MCF 10A (cell line): ENCODE data around the gene TMEM187. TPM values are rescaled to one million over a fixed set of nuclear protein-coding genes. Genes with fewer than 3 reads are reported as not detected.

Experiments used
- BruUV-seq: library from RNA; stranded (reverse); fragments of 400-500 nt; replicated peaks from 2 replicates; lab custom pipeline; 2021; lab: Mats Ljungman, UMichigan
- CTCF ChIA-PET: fragments of 300-600 bp; sonication (Branson Sonifier 250); formaldehyde crosslinking; extraction: SDS; loops from one replicate; lab custom pipeline; 2021; ENCODE audit warnings: antibody characterized with exemption, inconsistent platforms; lab: Yijun Ruan, JAX
- POLR2A ChIA-PET: fragments of 300-600, 350-650 bp; sonication (Branson Sonifier 250); formaldehyde crosslinking; extraction: SDS; loops from one replicate; lab custom pipeline; 2020; ENCODE audit warnings: antibody characterized with exemption, inconsistent platforms; lab: Yijun Ruan, JAX
- DNase-seq: peaks from one replicate; pipeline ENCODE4 v3.0.0-alpha.2; 2018; ENCODE audit not compliant: unreplicated experiment
- H3K27ac Mint-ChIP-seq: one replicate; pipeline ENCODE4 v1.8.0; 2022; ENCODE audit warnings: mild to moderate bottlenecking, low read depth, mixed read lengths; ENCODE audit not compliant: unreplicated experiment
- H3K27me3 Mint-ChIP-seq: one replicate; pipeline ENCODE4 v1.8.0; 2022; ENCODE audit warnings: mixed read lengths; ENCODE audit not compliant: insufficient read depth, unreplicated experiment
- H3K36me3 Mint-ChIP-seq: one replicate; pipeline ENCODE4 v1.8.0; 2022; ENCODE audit warnings: mild to moderate bottlenecking, moderate library complexity, mixed read lengths; ENCODE audit not compliant: insufficient read depth, unreplicated experiment
- H3K4me1 Mint-ChIP-seq: one replicate; pipeline ENCODE4 v1.8.0; 2022; ENCODE audit warnings: mixed read lengths; ENCODE audit not compliant: insufficient read depth, unreplicated experiment
- H3K4me3 Mint-ChIP-seq: one replicate; pipeline ENCODE4 v1.8.0; 2022; ENCODE audit warnings: mild to moderate bottlenecking, moderate library complexity, mixed read lengths; ENCODE audit not compliant: unreplicated experiment
- H3K9me3 Mint-ChIP-seq: one replicate; pipeline ENCODE4 v1.8.0; 2022; ENCODE audit warnings: mixed read lengths; ENCODE audit not compliant: unreplicated experiment
- intact Hi-C: fragments of 100-400 bp; cut with micrococcal nuclease; formaldehyde crosslinking; loops from 2 replicates; pipeline ENCODE4 v1.14.1; 2022
- total RNA-seq: library from RNA; stranded (reverse); gene quantifications from 2 replicates; pipeline ENCODE4 v1.2.3, GENCODE V29; 2022
- TF ChIP-seq, protein P1 (sequence below): fragments of 200-600 bp; IDR thresholded peaks from one replicate; pipeline ENCODE4 v1.8.0; 2022; ENCODE audit warnings: antibody characterized with exemption, mild to moderate bottlenecking; ENCODE audit not compliant: unreplicated experiment

TMEM187 gene
- total RNA-seq, 1 experiment from 2014 or later: 9.3 TPM

DNA sequence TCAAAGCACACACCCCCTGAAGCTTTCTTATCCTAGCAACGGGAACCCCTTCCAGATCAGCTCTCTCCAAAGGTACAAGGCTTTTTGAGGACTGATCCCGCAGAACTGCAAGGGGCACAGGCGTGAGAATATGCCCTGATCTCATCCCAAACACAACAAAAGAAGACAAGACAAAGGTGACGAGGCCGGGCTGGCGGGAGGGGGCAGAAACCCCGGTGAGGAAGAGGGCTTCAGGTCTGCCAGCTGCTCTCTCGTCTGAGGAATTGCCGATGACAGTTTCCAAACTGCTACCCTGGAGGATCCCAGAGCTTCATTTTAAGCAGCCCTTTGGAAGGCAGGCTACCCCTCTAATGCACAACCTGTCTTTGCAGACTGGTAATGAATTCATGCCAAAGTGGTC is 4.3 kb upstream of the TMEM187 start:
- CTCF ChIA-PET: interaction anchor here (0.6 to 5.2 kb wide), 6 partner anchors 16 to 1012 kb away, joined by 3 to 50 read pairs (median 4); partner anchors contain the start of gene RENBP
- Mint-ChIP-seq H3K4me1 (peaks cover 21% of the 10 kb centered on the region), H3K27ac (no peak overlapping the region), H3K27me3 (no peaks in the 10 kb centered on the region), H3K4me3 (peak overlapping the region; percentile 5), H3K9me3 (no peaks in the 10 kb centered on the region), H3K36me3 (peaks cover 17% of the 10 kb centered on the region)
- POLR2A ChIA-PET: interaction anchor here (0.6 to 1.5 kb wide), 4 partner anchors 23 to 81 kb away, joined by 3 to 5 read pairs (median 4); no protein-coding TSS in a partner anchor
- BruUV-seq: no TSS peak
- TF ChIP-seq, protein P1, sequence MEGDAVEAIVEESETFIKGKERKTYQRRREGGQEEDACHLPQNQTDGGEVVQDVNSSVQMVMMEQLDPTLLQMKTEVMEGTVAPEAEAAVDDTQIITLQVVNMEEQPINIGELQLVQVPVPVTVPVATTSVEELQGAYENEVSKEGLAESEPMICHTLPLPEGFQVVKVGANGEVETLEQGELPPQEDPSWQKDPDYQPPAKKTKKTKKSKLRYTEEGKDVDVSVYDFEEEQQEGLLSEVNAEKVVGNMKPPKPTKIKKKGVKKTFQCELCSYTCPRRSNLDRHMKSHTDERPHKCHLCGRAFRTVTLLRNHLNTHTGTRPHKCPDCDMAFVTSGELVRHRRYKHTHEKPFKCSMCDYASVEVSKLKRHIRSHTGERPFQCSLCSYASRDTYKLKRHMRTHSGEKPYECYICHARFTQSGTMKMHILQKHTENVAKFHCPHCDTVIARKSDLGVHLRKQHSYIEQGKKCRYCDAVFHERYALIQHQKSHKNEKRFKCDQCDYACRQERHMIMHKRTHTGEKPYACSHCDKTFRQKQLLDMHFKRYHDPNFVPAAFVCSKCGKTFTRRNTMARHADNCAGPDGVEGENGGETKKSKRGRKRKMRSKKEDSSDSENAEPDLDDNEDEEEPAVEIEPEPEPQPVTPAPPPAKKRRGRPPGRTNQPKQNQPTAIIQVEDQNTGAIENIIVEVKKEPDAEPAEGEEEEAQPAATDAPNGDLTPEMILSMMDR: no peak
- intact Hi-C loops: no loop called here
- DNase-seq: no peak

DNA sequence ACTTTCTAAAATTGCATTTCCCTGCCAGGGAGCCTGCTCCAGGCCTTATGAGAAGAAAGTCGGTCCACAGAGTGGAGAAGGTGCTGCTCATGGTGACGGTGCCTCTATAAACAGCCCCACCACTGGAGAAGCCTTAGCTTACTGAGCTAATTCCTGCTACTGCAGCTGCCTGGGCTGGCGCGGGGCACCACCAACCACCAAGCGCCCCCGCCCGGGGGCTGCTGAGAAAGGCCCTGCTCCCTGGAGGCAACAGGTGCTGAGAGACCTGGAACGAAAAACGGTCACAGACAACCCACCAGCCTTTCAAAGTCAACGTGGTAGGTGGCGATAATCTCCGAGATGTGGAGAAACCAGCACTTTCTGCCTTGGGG is 3.8 kb upstream of the TMEM187 start:
- TF ChIP-seq, protein P1: no peak
- H3K4me1 Mint-ChIP-seq: peaks cover 22% of the 10 kb centered on the region
- DNase-seq: no peak
- H3K9me3 Mint-ChIP-seq: no peaks in the 10 kb centered on the region
- H3K36me3 Mint-ChIP-seq: peaks cover 15% of the 10 kb centered on the region
- no peaks in the 10 kb centered on the region for H3K27me3 Mint-ChIP-seq
- intact Hi-C loops: no loop called here
- peak overlapping the region; percentile 95 for H3K4me3 Mint-ChIP-seq
- H3K27ac Mint-ChIP-seq: no peak overlapping the region
- CTCF ChIA-PET: interaction anchor here (0.5 to 5.2 kb wide), 7 partner anchors 17 to 794 kb away, joined by 3 to 50 read pairs (median 3); partner anchors contain the start of gene RENBP
- no TSS peak for BruUV-seq
- POLR2A ChIA-PET: interaction anchor here (0.7 to 1.5 kb wide), 5 partner anchors 20 to 410 kb away, joined by 3 to 6 read pairs (median 4); partner anchors contain the start of gene EMD

DNA sequence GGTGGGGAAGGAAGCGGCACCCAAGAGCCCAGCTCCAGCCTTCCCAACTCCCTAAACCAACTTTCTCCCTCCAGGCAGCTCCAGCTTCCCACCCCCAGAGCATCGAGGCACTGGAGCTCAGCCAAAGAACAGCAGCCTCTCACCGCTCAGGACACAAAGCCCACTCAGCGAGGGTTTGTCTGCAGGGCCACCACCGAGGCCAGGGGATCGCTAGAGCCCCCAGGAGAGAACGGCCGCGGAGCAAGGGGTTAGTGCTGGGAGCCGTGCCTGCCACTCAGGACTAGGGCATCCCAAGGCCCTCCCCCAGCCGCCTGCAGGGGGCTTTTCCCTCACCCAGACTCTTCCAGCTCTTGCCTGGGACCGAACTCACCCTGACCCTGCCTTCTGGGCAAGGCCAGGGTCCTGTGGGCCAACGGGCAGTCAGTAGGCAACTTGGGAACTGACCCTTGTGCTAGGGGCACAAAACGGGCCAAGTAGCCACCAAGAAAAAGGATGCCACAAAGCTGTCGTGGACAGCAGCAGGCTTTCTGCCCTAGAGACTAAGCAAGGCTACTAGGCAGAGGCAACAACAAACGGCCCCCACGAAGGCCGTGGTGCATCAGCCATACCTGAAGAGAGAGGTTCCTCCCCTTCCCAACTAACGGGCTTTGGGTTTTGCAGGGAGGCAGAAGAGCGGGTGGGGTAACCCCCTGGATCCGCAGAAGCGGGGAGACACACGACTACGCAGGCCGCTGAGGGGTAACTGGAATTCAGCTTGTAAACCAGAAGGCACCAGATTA is 3.2 kb upstream of the TMEM187 start:
- TF ChIP-seq, protein P1: no peak
- Mint-ChIP-seq H3K36me3 (peaks cover 15% of the 10 kb centered on the region), H3K27ac (no peak overlapping the region), H3K4me1 (peaks cover 25% of the 10 kb centered on the region), H3K9me3 (no peaks in the 10 kb centered on the region), H3K4me3 (peak overlapping the region; percentile 95), H3K27me3 (no peaks in the 10 kb centered on the region)
- BruUV-seq: TSS peak; percentile 3
- ChIA-PET CTCF (interaction anchor here (0.5 to 5.2 kb wide), 6 partner anchors 17 to 794 kb away, joined by 3 to 50 read pairs (median 3); partner anchors contain the start of gene RENBP), POLR2A (interaction anchor here (0.7 to 1.5 kb wide), 3 partner anchors 19 to 410 kb away, joined by 3 to 6 read pairs (median 4); partner anchors contain the start of gene EMD)
- no peak for DNase-seq
- intact Hi-C loops: no loop called here

DNA sequence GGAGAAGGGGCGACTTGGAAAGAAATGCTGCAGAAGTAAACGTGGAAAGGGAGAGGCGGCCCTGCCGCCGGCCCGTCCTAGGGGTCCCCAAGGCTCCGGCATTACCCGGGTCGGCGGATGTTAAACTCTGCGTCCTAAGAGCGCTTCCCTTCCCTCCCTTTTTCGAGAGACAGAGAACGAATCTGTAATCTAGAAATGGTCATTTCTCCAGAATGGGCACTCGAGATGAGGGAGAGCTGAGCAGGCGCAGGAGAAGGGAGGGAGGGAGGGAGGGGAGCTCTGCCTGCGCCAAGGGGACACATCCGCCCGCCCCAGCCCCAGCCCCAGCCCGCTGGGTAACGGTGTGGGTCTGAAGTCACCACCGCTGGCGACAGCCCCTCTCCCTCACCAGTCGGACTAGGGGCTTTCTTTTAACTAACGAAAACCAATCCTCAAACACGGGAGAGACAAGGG is 2.6 kb upstream of the TMEM187 start:
- POLR2A ChIA-PET: interaction anchor here (0.7 to 2.3 kb wide), 7 partner anchors 41 to 428 kb away, joined by 3 to 12 read pairs (median 6); partner anchors contain the start of genes EMD and RPL10
- TF ChIP-seq, protein P1: no peak
- CTCF ChIA-PET: interaction anchor here (0.8 to 5.2 kb wide), 3 partner anchors 18 to 200 kb away, joined by 3 to 50 read pairs (median 38); partner anchors contain the start of gene RENBP
- intact Hi-C loops: no loop called here
- Mint-ChIP-seq H3K4me3 (peak overlapping the region; percentile 95), H3K4me1 (peaks cover 29% of the 10 kb centered on the region), H3K9me3 (no peaks in the 10 kb centered on the region), H3K36me3 (peaks cover 10% of the 10 kb centered on the region), H3K27me3 (no peaks in the 10 kb centered on the region), H3K27ac (no peak overlapping the region)
- no peak for DNase-seq
- no TSS peak for BruUV-seq
